Measurements from ENCODE around the gene PLPPR4.

DNA sequence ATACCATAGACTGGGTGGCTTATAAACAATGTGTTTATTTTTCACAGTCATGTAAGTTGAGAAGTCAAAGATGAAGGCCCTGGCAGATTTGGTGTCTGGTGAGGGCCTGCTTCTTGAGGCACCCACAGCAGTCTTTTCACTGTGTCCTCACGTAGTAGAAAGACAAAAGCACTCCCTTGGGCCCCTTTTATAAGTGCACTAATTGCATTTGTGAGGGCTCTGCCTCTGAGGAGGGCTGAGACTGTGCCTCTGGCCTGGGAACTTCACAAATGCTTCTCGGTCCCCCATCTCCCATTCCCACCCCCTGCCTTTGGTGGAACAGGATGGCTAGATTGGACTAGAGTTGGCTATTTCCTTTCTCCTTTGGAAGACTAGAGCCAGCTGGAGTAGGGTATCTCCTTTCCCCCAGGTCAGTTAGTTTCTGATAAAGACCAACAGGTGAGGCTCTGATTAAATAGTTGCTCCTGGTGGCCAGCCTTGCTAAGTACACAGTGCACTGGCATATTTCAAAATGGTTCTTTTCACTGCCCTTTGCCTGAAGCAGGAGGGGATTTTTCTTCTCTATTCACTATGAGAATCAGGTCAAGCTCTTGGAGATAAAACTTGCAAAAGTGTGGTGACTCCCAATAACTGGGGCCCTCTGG, 82.9 kb downstream of the PLPPR4 start:
- TF ChIP-seq, protein P1, sequence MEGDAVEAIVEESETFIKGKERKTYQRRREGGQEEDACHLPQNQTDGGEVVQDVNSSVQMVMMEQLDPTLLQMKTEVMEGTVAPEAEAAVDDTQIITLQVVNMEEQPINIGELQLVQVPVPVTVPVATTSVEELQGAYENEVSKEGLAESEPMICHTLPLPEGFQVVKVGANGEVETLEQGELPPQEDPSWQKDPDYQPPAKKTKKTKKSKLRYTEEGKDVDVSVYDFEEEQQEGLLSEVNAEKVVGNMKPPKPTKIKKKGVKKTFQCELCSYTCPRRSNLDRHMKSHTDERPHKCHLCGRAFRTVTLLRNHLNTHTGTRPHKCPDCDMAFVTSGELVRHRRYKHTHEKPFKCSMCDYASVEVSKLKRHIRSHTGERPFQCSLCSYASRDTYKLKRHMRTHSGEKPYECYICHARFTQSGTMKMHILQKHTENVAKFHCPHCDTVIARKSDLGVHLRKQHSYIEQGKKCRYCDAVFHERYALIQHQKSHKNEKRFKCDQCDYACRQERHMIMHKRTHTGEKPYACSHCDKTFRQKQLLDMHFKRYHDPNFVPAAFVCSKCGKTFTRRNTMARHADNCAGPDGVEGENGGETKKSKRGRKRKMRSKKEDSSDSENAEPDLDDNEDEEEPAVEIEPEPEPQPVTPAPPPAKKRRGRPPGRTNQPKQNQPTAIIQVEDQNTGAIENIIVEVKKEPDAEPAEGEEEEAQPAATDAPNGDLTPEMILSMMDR (IDR thresholded peaks at IDR 0.05; ENCODE audit: poor library complexity) = no peak
- no peak for TF ChIP-seq EZH2 (IDR thresholded peaks at IDR 0.05; ENCODE audit: borderline replicate concordance)
